ENCODE results near the gene NEDD4L.
A peak's percentile ranks its signal among the peaks of the same experiment; 100 is the strongest.

NEDD4L gene

GRCh38 chr18:58300867-58301266, 256.8 kb downstream of the NEDD4L start:
- DNase-seq, result no peak

DNA sequence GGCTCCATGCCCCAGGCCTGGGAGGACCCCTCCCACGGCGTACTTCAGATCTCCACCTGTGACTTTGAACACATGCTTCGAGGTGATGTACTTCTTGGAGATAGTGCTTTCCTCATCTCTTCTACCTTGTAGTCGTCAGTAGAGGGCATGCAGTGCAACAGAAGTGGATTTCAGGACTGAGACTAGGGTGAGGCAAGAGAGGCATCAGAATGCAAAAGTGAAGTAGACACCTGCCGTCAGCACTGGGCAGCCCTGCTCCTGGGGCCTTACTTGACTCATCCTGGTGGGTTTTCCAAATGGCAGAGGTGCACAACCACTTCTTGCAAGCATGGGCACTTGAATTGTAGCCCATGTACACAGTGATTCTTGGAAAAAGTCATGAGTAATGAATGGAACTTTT, 258.8 kb downstream of the NEDD4L start:
- DNase-seq, result no peak

GRCh38 chr18:58303363-58303762, 259.3 kb downstream of the NEDD4L start:
- DNase-seq, result peak; percentile 65

DNA sequence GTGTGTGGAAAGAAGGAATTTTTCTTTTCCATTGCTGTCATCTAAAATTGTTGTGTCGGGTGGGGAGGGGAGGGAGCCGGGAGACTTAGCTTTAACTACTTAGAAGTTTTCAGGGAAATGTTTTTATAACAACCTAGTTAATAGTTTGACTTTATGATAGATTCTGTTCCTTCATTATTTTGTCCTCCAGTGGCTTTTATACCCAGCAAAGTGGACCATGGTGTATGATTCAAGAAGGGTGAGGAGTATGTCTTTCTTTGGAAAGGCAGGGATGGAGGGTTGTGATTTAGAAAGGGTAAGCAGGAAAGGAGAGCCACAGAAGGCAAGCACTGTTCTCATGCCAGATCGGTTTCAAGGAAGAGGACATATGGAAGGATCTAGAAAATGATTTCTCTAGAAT, 261.8 kb downstream of the NEDD4L start:
- no peak for DNase-seq

- no peak for DNase-seq
Measured at GRCh38 chr18:58307441-58307840, 263.4 kb downstream of the NEDD4L start.

DNA sequence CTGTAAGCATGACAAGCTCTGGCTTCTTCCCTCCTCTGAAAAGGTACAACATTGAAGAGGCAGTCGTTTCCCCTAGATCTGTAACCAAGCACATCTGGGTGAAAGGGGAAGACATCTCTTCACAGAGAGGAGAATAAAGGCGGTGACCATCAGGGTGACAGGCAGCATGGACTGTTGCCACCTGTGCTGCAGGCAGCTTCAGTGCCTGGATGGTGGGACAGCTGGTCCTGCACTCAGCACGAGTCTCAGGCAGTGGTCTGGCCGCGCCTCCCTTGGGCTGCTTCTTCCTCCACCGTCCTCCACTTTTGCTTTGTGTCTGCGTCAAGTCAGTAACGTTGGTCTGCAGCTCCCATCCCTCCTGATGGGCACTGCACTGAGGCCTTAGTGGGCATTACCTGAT, 264.4 kb downstream of the NEDD4L start:
- DNase-seq, result no peak

DNA sequence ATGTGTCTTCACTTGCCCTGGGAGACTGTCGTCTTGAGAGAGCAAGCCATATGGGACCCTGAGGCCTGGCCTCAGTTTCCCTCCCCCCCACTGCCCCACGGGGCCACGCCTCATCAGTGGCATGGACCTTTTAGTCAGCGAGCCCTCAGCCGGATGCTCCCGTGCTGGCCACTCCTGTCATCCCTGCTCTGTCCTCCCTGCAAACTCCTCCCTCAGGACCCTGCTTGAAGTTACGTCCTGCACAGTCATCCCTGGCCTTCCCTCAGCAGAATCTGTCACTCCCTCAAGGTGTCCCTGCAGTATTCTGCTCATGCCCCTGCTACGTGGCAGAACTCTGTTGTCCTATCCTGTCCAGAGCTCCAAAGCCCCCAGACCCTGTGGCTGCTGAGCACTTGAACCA, 265.1 kb downstream of the NEDD4L start:
- DNase-seq, result no peak

- no peak for DNase-seq
Measured at GRCh38 chr18:58309610-58310239, 265.7 kb downstream of the NEDD4L start.

DNA sequence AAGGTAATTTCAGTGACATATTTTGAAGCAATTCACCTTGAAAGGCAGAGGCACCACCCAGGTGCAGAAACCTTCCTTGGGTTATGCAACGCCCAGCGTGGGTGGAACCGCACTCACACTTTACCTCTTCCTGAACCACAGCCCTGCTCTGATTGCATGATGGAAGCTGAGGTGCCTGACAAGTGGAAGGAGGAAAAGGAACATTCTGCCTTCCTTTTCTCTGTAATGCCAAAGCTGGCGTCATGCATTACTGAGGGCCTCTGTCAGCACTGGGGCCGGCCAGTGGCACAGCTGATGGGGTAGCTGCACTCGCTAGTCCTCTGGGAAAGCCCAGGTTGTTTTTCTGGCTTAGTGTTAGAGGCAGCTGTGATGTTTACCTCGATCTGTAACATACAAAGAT, 266.5 kb downstream of the NEDD4L start:
- peak; percentile 51 for DNase-seq

DNA sequence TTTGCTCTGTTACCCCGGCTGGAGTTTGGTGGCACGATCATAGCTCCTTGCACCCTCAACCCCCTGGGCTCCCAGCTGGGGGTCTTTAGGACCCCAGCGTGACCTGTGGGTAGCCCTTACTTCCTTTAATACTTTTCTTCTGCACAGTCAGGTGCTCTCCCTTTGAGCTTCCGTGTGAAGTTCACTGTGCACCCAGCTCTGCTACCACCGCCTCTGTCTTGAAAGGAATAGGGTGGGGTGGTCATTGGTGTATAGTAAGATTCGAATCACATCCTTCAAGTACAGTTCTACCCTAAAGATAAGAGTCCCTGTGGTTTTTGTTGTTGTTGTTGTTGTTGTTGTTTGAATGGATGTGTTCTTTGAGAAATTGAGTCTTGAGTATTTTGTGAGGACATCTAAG, 267.4 kb downstream of the NEDD4L start:
- no peak for DNase-seq

GRCh38 chr18:58313491-58314032, 269.5 kb downstream of the NEDD4L start:
- no peak for DNase-seq

- no peak for DNase-seq
Measured at GRCh38 chr18:58314284-58314683, 270.3 kb downstream of the NEDD4L start.

GRCh38 chr18:58315041-58315440, 271.0 kb downstream of the NEDD4L start:
- DNase-seq, result no peak

- DNase-seq, result no peak
Measured at GRCh38 chr18:58315739-58316215, 271.8 kb downstream of the NEDD4L start.

DNA sequence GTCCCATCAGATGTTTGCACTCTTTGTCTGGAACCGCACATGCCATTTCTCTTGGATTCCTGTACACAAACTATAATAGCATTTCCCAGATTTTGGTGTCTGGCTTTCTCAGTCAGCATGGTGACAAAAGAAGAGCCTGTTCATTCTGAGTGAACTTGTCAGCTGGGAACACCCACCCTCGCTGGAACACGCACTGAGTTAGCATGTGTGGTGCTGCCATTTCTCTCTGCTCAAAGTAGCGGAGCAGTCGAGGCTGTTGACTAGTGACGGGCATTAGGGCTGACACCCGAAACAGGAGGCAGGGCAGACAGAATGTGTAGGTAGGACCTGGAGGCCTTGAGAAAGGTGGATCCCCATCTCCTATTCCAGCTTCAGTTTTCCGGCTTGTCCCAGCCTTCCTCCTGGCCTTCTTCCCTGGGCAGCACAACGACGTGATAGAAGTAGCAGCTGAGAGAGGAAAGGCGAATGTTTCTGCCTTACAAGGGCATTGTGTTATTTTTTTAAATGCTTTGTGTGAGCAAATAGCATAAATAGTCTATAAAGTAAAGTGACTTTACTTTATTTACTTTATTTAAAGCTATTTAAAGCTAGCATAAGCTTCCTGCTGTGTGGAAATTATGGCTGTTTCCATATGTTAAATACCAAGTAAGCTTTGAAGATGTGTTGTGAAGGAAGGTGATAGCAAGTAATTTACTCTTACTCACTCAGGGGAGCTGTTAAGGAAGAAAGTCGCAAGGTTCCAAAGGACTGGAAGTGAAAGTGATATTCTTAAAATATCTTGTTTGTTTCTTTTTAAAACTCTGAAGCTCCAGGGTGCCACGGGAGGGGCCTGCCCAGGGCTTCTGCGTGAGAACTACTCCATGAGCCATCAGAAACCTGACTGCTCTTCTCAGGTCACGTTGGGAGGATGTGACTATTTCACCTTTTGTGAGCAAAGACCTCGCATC, 272.6 kb downstream of the NEDD4L start:
- no peak for DNase-seq

GRCh38 chr18:58319719-58320118, 275.7 kb downstream of the NEDD4L start:
- DNase-seq, result no peak

DNA sequence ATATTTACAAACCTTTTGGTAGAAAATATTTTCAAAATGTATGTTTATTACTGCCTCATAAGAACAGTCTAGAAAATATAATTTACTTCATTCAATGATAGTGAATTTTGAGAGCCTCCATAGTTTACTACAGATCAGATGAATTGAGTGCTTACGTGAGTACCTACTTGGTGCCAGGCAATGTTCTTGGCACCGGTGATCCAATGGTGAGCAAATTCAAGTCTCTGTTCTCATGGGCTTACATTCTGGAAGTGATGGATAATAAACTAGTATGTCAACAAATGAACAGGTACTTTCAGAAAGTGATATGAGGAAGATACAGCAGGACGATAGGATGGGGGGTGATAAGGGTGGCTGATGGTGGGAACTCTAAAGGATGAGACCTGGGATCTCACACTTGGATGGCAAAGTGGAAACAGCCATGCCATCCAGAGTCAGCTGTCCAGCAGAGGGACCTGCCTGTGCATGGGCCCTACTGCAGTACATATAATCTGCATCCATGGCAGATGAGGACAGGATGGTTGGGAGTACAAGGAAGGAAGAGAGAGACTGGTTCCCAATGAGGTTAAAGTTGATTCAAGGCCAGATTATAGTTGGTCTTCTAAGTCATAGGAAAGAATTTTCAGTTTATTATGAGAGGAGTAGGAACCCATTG, 277.0 kb downstream of the NEDD4L start:
- no peak for DNase-seq

DNA sequence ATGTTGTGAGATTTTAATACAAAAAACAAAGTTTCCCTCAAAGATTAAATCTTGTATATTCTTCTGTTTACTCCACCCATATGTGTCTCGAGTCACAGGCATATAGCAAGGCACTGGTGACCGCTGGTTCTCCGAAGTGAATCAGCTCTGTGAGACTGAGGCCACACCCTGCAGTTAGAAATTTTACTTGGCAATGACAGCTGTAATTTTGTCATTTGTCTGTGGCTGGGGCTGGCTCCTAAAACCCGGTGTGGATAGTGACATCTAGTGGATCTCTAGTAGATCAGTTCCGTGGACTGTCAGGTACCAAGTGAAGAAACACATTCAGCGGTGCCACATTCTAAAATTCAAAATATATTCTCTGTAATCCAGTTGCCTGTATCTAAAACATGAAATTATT, 278.0 kb downstream of the NEDD4L start:
- peak; percentile 83 for DNase-seq

- DNase-seq, result no peak
Measured at GRCh38 chr18:58322464-58322863, 278.4 kb downstream of the NEDD4L start.

GRCh38 chr18:58323866-58324762, 280.1 kb downstream of the NEDD4L start:
- DNase-seq, result no peak

GRCh38 chr18:58324824-58325480, 280.9 kb downstream of the NEDD4L start:
- no peak for DNase-seq

DNA sequence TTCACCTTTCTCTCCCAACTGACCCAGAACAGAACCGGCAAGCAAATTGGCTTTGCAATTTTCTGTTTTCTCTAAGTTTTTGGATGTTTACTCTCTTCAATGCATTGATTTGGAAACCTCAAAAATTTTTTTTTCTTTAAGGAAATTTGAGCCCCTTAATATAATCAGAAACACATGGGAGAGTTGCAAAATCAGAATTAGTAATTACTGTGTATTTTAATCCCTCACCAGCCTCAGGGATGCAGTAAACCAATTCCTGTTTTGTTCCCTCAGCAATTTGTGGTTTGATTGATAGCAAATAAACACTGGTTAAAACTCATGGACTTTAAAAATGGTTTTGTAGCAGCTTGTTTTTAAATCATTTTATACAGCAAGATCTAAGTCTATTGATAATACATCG, 281.5 kb downstream of the NEDD4L start:
- DNase-seq, result no peak

All from activated CD4-positive, alpha-beta T cell treated with anti-CD3 and anti-CD28 coated beads, Interleukin-10, Interleukin-2, amounts not matched to agents 100 ng/mL and 50 ng/mL, durations not matched to agents 16 hours and 8 hours (primary cell).